ENCODE data around the gene RAPGEF6.

RAPGEF6 gene

DNA sequence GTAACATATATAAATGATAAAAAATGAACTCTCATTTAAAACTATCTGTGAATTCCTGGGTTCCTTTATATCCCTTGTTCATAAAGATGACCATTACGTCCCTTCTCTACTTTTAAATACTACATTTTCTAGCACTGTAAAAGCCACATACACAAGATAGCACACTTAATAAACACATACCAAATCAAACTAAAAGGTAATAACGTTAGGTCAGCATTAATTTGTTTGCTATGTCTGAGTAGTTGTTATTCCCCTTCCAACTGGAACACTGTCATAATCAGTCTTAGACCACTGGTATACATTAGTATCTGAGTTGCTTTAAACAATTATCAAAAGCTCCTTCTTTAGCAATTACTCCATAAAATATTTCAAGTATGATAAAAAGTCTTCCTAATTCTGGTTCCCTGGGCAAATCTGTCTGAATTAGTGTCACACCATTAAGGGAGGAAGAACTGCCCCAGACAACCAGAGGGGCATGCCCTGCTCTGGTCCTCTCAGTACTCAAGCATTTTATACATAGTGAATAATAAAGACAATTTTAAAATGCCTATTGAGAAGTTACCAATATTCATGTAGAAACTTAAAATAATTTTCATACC, 98.1 kb downstream of the RAPGEF6 start:
- FAIRE-seq (no peak), DNase-seq (ENCODE audit: insufficient read length, low spot score) (no peak)
- TF ChIP-seq POLR2AphosphoS5 (IDR thresholded peaks at IDR 0.05; ENCODE audit: low read depth, low read length), result no peak

DNA sequence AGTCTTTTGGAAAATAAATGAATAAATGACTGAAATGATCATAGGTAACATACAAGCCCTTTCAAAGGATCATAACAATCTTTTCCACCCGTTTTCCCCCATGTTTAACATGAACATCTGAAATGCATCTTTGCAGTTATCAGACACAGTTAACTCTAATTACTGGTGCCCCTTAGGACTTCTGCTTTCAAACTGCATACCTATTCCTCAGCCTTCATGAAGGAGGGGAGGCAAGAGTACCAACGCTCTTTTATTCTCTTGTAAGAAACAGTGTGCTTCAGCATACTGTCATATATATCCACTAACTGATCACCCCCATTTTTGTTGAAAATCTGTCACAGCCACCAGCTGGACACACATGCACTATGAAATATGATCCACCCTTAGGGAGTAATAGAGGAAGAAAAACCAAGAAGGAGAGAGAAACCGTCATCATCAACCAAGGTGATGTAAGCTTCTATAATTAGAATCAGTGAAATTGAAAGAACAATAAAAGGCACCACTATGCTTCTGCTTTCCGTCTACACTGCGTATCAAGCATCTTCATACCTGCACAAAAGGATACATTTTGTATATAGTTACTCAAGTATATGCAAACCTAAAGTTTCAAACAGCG, 98.7 kb downstream of the RAPGEF6 start:
- no peak for TF ChIP-seq TAF1 (IDR thresholded peaks at IDR 0.05; ENCODE audit: low read depth, low read length)
- TF ChIP-seq POU2F2 (IDR thresholded peaks at IDR 0.05; ENCODE audit: low read depth, low read length), result no peak
- peak; percentile 26; the same call in 1 of the 2 replicates for TF ChIP-seq SPI1 (IDR thresholded peaks at IDR 0.05; ENCODE audit: low read depth, low read length)
- DNase-seq (ENCODE audit: insufficient read length, low spot score) (no peak), FAIRE-seq (peak; percentile 84)

- TF ChIP-seq POLR2A (IDR thresholded peaks at IDR 0.05; ENCODE audit: low read depth, low read length), result no peak
- no peak for TF ChIP-seq SPI1 (IDR thresholded peaks at IDR 0.05; ENCODE audit: low read depth, low read length)
- no peak for TF ChIP-seq POU2F2 (IDR thresholded peaks at IDR 0.05; ENCODE audit: low read depth, low read length)
- peak; percentile 26 for FAIRE-seq
- DNase-seq (ENCODE audit: insufficient read length, low spot score), result no peak
Observed at GRCh38 chr5:131534974-131535373, 100.1 kb downstream of the RAPGEF6 start.

DNA sequence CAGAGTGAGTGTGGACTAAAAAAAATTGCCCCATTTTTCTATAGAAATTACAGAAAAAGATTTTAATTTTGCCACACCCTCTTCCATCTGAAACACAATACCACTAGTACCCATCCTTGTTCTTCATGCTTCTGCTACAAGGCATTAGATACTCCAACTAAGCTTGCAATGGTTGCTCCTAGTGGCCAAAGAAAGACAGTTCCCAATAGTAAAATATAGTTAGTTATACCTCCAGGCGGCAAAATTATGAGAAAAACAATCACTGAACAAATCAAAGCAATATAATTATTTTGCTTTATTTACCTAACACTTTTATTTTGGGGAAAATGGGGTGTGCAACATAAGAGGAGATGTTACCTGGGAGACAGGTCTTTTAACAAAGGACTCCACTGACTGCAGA, 101.2 kb downstream of the RAPGEF6 start:
- DNase-seq (ENCODE audit: insufficient read length, low spot score) (no peak), FAIRE-seq (no peak)
- TF ChIP-seq POLR2A (IDR thresholded peaks at IDR 0.05; ENCODE audit: low read depth, low read length) (no peak), SPI1 (IDR thresholded peaks at IDR 0.05; ENCODE audit: low read depth, low read length) (no peak), TAF1 (IDR thresholded peaks at IDR 0.05; ENCODE audit: low read depth, low read length) (no peak), PAX5 (IDR thresholded peaks at IDR 0.05; ENCODE audit: insufficient read depth, low read length, severe bottlenecking) (no peak), POU2F2 (IDR thresholded peaks at IDR 0.05; ENCODE audit: low read depth, low read length) (no peak), POLR2AphosphoS5 (IDR thresholded peaks at IDR 0.05; ENCODE audit: low read depth, low read length) (no peak)

DNA sequence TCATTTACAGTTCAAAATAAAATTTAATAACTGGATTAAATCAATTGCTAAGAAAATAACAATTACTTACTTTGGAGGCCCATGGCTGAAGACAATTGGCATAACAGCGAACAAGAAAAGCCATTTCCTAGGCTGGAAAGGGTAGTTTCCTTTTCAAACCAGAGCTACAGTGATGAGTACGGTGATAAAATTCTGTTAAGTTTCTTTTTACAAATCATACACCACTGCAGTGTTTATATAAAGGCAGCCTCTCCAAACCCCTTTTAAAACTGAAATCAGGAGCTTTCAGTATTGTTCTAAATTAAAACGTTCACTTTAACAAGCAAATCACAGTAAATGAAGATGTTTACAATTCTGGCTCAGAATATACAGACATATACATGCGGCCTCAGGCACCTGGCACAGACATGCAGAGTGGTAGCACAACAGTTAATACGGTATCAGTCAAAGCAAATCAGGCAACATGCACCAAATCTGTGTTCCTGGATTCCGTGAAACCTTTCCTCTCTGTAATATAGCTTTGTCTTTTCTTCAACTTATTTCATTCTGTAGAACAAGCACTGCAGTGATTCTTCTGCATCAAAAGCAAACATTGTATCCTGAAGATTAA, 102.9 kb downstream of the RAPGEF6 start:
- FAIRE-seq (peak; percentile 26), DNase-seq (ENCODE audit: insufficient read length, low spot score) (no peak)
- TF ChIP-seq POLR2A (IDR thresholded peaks at IDR 0.05; ENCODE audit: low read depth, low read length), result no peak
- TF ChIP-seq TAF1 (IDR thresholded peaks at IDR 0.05; ENCODE audit: low read depth, low read length), result no peak

DNA sequence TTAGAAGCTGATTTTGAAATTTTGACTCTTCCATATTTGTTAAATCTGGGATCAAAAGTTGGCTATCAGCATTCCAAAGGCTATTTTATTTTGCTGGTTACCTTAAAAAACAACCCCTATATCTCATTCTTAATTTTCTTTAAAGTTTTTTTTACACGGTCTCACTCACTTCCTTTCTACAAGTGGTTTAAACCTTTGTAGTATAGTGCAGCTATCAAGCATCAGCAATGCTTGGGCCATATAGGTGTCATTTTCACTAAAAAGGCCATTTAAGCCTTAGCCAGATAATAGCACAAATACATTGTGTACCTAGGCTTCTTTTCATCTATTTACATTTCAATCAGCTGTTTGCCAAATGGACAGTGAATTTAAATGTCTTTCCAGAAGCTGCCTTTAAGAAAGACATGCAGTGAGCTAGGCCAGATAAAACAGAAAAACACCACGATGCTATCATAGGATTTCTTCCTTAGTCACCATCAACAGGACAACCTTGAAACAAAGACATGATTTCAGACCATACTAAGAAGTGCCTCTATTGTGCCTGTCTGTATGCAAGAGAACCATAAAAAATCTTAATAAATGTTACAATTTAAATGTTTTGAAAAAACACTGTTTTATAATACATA, 104.2 kb downstream of the RAPGEF6 start:
- no peak for TF ChIP-seq POLR2A (IDR thresholded peaks at IDR 0.05; ENCODE audit: low read depth, low read length)
- TF ChIP-seq SPI1 (IDR thresholded peaks at IDR 0.05; ENCODE audit: low read depth, low read length), result no peak
- no peak for TF ChIP-seq PAX5 (IDR thresholded peaks at IDR 0.05; ENCODE audit: insufficient read depth, low read length, severe bottlenecking)
- no peak for TF ChIP-seq POLR2AphosphoS5 (IDR thresholded peaks at IDR 0.05; ENCODE audit: low read depth, low read length)
- TF ChIP-seq POU2F2 (IDR thresholded peaks at IDR 0.05; ENCODE audit: low read depth, low read length), result no peak
- no peak for TF ChIP-seq TAF1 (IDR thresholded peaks at IDR 0.05; ENCODE audit: low read depth, low read length)
- DNase-seq (ENCODE audit: insufficient read length, low spot score) (no peak), FAIRE-seq (peak; percentile 31)

DNA sequence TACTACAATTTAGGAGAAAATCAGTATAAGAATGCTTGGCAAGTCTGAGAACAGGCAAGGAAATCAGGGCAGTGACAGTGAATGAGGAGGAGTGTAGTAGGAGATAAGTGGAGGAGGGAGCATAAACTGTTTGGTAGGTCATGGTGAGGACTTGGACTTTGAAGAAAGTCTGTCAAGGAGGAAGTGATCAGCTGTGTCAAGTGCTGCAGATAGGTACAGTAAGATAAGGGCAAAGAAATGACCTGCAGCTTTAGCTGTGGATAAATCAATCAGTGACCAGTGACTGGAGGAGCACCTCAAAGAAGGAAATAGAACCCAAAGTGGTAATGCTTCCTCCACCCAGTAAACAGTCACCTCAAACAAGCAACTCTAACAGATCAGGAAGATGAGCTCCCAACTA, 106.3 kb downstream of the RAPGEF6 start:
- TF ChIP-seq POLR2AphosphoS5 (IDR thresholded peaks at IDR 0.05; ENCODE audit: low read depth, low read length) (no peak), POLR2A (IDR thresholded peaks at IDR 0.05; ENCODE audit: low read depth, low read length) (no peak), PAX5 (IDR thresholded peaks at IDR 0.05; ENCODE audit: insufficient read depth, low read length, severe bottlenecking) (no peak), TAF1 (IDR thresholded peaks at IDR 0.05; ENCODE audit: low read depth, low read length) (no peak), SPI1 (IDR thresholded peaks at IDR 0.05; ENCODE audit: low read depth, low read length) (peak; percentile 77), POU2F2 (IDR thresholded peaks at IDR 0.05; ENCODE audit: low read depth, low read length) (no peak)
- DNase-seq (ENCODE audit: insufficient read length, low spot score) (no peak), FAIRE-seq (peak; percentile 76)

GRCh38 chr5:131525805-131526204, 109.2 kb downstream of the RAPGEF6 start:
- DNase-seq (ENCODE audit: insufficient read length, low spot score) (no peak), FAIRE-seq (no peak)
- TF ChIP-seq POLR2AphosphoS5 (IDR thresholded peaks at IDR 0.05; ENCODE audit: low read depth, low read length), result no peak
- no peak for TF ChIP-seq TAF1 (IDR thresholded peaks at IDR 0.05; ENCODE audit: low read depth, low read length)
- no peak for TF ChIP-seq PAX5 (IDR thresholded peaks at IDR 0.05; ENCODE audit: insufficient read depth, low read length, severe bottlenecking)
- TF ChIP-seq SPI1 (IDR thresholded peaks at IDR 0.05; ENCODE audit: low read depth, low read length), result no peak
- TF ChIP-seq POU2F2 (IDR thresholded peaks at IDR 0.05; ENCODE audit: low read depth, low read length), result no peak
- no peak for TF ChIP-seq POLR2A (IDR thresholded peaks at IDR 0.05; ENCODE audit: low read depth, low read length)

DNA sequence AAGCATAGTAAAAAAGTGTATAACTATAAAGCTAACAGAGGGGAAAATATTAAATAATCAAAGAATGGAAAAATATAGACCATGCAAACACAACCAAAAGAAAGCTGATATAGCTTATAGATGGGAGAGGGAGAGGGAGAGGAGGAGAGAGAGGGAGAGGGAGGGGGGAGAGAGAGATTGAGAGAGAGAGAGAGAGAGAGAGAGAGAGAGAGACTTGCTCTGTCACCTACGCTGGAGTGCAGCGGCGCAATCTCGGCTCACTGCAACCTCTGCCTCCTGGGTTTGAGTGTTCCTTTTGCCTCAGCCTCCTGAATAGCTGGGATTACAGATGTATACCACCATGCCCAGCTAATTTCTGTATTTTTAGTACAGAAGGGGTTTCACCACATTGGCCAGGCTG, 110.6 kb downstream of the RAPGEF6 start:
- DNase-seq (ENCODE audit: insufficient read length, low spot score) (no peak), FAIRE-seq (no peak)
- TF ChIP-seq TAF1 (IDR thresholded peaks at IDR 0.05; ENCODE audit: low read depth, low read length), result no peak
- no peak for TF ChIP-seq PAX5 (IDR thresholded peaks at IDR 0.05; ENCODE audit: insufficient read depth, low read length, severe bottlenecking)
- no peak for TF ChIP-seq POLR2AphosphoS5 (IDR thresholded peaks at IDR 0.05; ENCODE audit: low read depth, low read length)
- no peak for TF ChIP-seq POU2F2 (IDR thresholded peaks at IDR 0.05; ENCODE audit: low read depth, low read length)
- TF ChIP-seq POLR2A (IDR thresholded peaks at IDR 0.05; ENCODE audit: low read depth, low read length), result no peak
